ENCODE data around the gene HTT. TPM values are rescaled to one million over a fixed set of nuclear protein-coding genes. Genes with fewer than 3 reads are reported as not detected.

The HTT gene
- polyA plus RNA-seq, 1 donor (not counting 4 experiments of a cell fraction or from before 2014, with no cell fraction given): 16.2 TPM

GRCh38 chr4:3073158-3074077, 1.1 kb upstream of the HTT start:
- H4K20me1 ChIP-seq (ENCODE audit: control insufficient read depth, extremely low read depth, insufficient read depth, low read length): no peaks in the 10 kb centered on the region
- no peaks in the 10 kb centered on the region for H3K9me3 ChIP-seq (ENCODE audit: control insufficient read depth, low read depth, low read length)
- H3K36me3 ChIP-seq (ENCODE audit: control insufficient read depth in 2 of 2, extremely low read depth in 1 of 2, insufficient read depth in 2 of 2, low read length in 2 of 2): no peaks in the 10 kb centered on the region
- dilution Hi-C loops (cut with MboI; ENCODE audit: extremely low pct_ligation_motif_present, low sequenced_read_pairs): no loop called here
- no peaks in the 10 kb centered on the region for H3K9me1 ChIP-seq (ENCODE audit: control insufficient read depth, extremely low read depth, insufficient read depth, low read length)
- H3K27me3 ChIP-seq (ENCODE audit: control insufficient read depth, extremely low read depth, insufficient read depth, low read length): no peaks in the 10 kb centered on the region
- no peak for TF ChIP-seq EZH2 (IDR thresholded peaks at IDR 0.05; ENCODE audit: low read length)
- TF ChIP-seq CTCF (optimal IDR thresholded peaks at IDR 0.05 in 1 of 3, IDR thresholded peaks at IDR 0.05 in 1 of 3, conservative IDR thresholded peaks at IDR 0.05 in 1 of 3; ENCODE audit: extremely low read depth in 1 of 3, insufficient read depth in 2 of 3, low read length in 3 of 3): peak in 1 of 3 experiments; percentile 37
- peak overlapping the region; percentile 66 to 67 (median 66) for H3K4me3 ChIP-seq (ENCODE audit: control insufficient read depth in 2 of 3, extremely low read depth in 1 of 3, insufficient read depth in 2 of 3, low read depth in 1 of 3, low read length in 3 of 3)
- H3K4me1 ChIP-seq (ENCODE audit: control insufficient read depth, extremely low read depth, insufficient read depth, low read length): peaks cover 8% of the 10 kb centered on the region
- H3K9ac ChIP-seq (ENCODE audit: control insufficient read depth, extremely low read depth, insufficient read depth, low read length): peak overlapping the region; percentile 49
- peak overlapping the region; percentile 74 for H3K4me2 ChIP-seq (ENCODE audit: control insufficient read depth, extremely low read depth, insufficient read depth, low read depth, low read length)
- peaks cover 33% of the 10 kb centered on the region for H3K79me2 ChIP-seq (ENCODE audit: control insufficient read depth, insufficient read depth, low read length)
- FAIRE-seq (no peak), DNase-seq (ENCODE audit: low read depth, low spot score) (no peak)
- H2AFZ ChIP-seq (ENCODE audit: control insufficient read depth, low read length): peak overlapping the region; percentile 75
- H3K27ac ChIP-seq (ENCODE audit: control insufficient read depth, insufficient read depth, low read length): no peak overlapping the region

GRCh38 chr4:3074846-3075651, 568 bp downstream of the HTT start:
- Histone ChIP-seq H3K9me1 (ENCODE audit: control insufficient read depth, extremely low read depth, insufficient read depth, low read length) (no peaks in the 10 kb centered on the region), H3K4me2 (ENCODE audit: control insufficient read depth, extremely low read depth, insufficient read depth, low read depth, low read length) (peak overlapping the region; percentile 96)
- DNase-seq (ENCODE audit: low read depth, low spot score): no peak

More at GRCh38 chr4:3074846-3075651, 568 bp downstream of the HTT start:
- peaks cover 47% of the 10 kb centered on the region for H3K79me2 ChIP-seq (ENCODE audit: control insufficient read depth, insufficient read depth, low read length)
- dilution Hi-C loops (cut with MboI; ENCODE audit: extremely low pct_ligation_motif_present, low sequenced_read_pairs): no loop called here
- no peaks in the 10 kb centered on the region for H3K9me3 ChIP-seq (ENCODE audit: control insufficient read depth, low read depth, low read length)
- H3K4me1 ChIP-seq (ENCODE audit: control insufficient read depth, extremely low read depth, insufficient read depth, low read length): peaks cover 8% of the 10 kb centered on the region
- H3K27ac ChIP-seq (ENCODE audit: control insufficient read depth, insufficient read depth, low read length): peak overlapping the region; percentile 86
- no peaks in the 10 kb centered on the region for H4K20me1 ChIP-seq (ENCODE audit: control insufficient read depth, extremely low read depth, insufficient read depth, low read length)
- H3K4me3 ChIP-seq (ENCODE audit: control insufficient read depth in 2 of 3, extremely low read depth in 1 of 3, insufficient read depth in 2 of 3, low read depth in 1 of 3, low read length in 3 of 3): peak overlapping the region; percentile 76 to 84 (median 83)
- H3K36me3 ChIP-seq (ENCODE audit: control insufficient read depth in 2 of 2, extremely low read depth in 1 of 2, insufficient read depth in 2 of 2, low read length in 2 of 2): no peaks in the 10 kb centered on the region
- H3K27me3 ChIP-seq (ENCODE audit: control insufficient read depth, extremely low read depth, insufficient read depth, low read length): no peaks in the 10 kb centered on the region
- H2AFZ ChIP-seq (ENCODE audit: control insufficient read depth, low read length): peak overlapping the region; percentile 71
- FAIRE-seq: no peak
- TF ChIP-seq EZH2 (IDR thresholded peaks at IDR 0.05; ENCODE audit: low read length) (no peak), CTCF (optimal IDR thresholded peaks at IDR 0.05 in 1 of 3, IDR thresholded peaks at IDR 0.05 in 1 of 3, conservative IDR thresholded peaks at IDR 0.05 in 1 of 3; ENCODE audit: extremely low read depth in 1 of 3, insufficient read depth in 2 of 3, low read length in 3 of 3) (no peak)
- peak overlapping the region; percentile 95 for H3K9ac ChIP-seq (ENCODE audit: control insufficient read depth, extremely low read depth, insufficient read depth, low read length)
